Spleen (tissue), 11 donors: Measurements from ENCODE around the gene MED13L. TPM values are rescaled to one million over a fixed set of nuclear protein-coding genes. Genes with fewer than 3 reads are reported as not detected.

Experiments
- DNase-seq: peaks from one replicate; pipeline ENCODE4 v3.0.0-alpha.2; 2020
- H3K27ac ChIP-seq, 8 donors: fragments of 200-600 bp; sonication (generic) in 7 of 8; 1 replicate in 4 of 8; 2 replicates in 4 of 8; pipeline versions ENCODE4 v1.5.0 to v1.8.0; 2016 to 2021; ENCODE audit warnings: inconsistent platforms in 4 of 8, mild to moderate bottlenecking in 4 of 8, moderate library complexity in 1 of 8
- H3K27me3 ChIP-seq, 7 donors: fragments of 200-600 bp; sonication (generic) in 6 of 7; replicated peaks in 1 of 7; 1 replicate in 4 of 7; 2 replicates in 3 of 7; pipeline versions ENCODE4 v1.5.0 to v1.8.0; 2016 to 2021; ENCODE audit warnings: inconsistent platforms in 3 of 7, mild to moderate bottlenecking in 1 of 7
- H3K36me3 ChIP-seq, 6 donors: fragments of 200-600 bp; sonication (generic) in 5 of 6; 1 replicate in 4 of 6; 2 replicates in 2 of 6; pipeline versions ENCODE4 v1.5.0 to v1.8.0; 2016 to 2021; ENCODE audit warnings: inconsistent platforms in 2 of 6
- H3K4me1 ChIP-seq, 6 donors: fragments of 200-600 bp; sonication (generic) in 5 of 6; 1 replicate in 3 of 6; 2 replicates in 3 of 6; pipeline versions ENCODE4 v1.5.0 to v1.8.0; 2016 to 2021; ENCODE audit warnings: inconsistent platforms in 3 of 6
- H3K4me3 ChIP-seq, 8 donors: fragments of 200-600 bp; sonication (generic) in 7 of 8; 1 replicate in 4 of 8; 2 replicates in 4 of 8; pipeline versions ENCODE4 v1.5.0 to v1.8.0; 2016 to 2021; ENCODE audit warnings: inconsistent platforms in 4 of 8, mild to moderate bottlenecking in 4 of 8, moderate library complexity in 2 of 8
- H3K9me3 ChIP-seq, 8 donors: fragments of 200-600 bp; sonication (generic) in 7 of 8; 1 replicate in 4 of 8; 2 replicates in 4 of 8; pipeline versions ENCODE4 v1.5.0 to v1.8.0; 2016 to 2021; ENCODE audit warnings: inconsistent platforms in 4 of 8
- POLR2A ChIP-seq, 3 donors: fragments of 450-650 bp; IDR thresholded peaks; one replicate each; pipeline ENCODE4 v1.5.1; 2017; ENCODE audit warnings: antibody characterized with exemption in 3 of 3, mild to moderate bottlenecking in 1 of 3
- POLR2AphosphoS5 ChIP-seq, 3 donors: sonication (generic); formaldehyde crosslinking; IDR thresholded peaks; one replicate each; pipeline ENCODE4 v1.5.1; 2017; ENCODE audit warnings: antibody characterized with exemption in 3 of 3
- WGBS, 5 donors: extraction: QIAGEN DNeasy Blood & Tissue Kit in 3 of 5; methylation state at CpG; one replicate each; pipeline versions ENCODE4 v1.1.5 to v1.1.7; 2013 to 2018; 5-methylcytosine and 5-hydroxymethylcytosine counted together
- intact Hi-C: fragments of 100-400 bp; cut with DNase I; formaldehyde crosslinking; loops from one replicate; pipeline ENCODE4 v1.15.0; 2023; ENCODE audit warnings: low total_unique reads
- polyA plus RNA-seq, 3 donors: library from polyadenylated mRNA; stranded (reverse); fragments of 200-250 nt; gene quantifications; one replicate each; pipeline ENCODE4 v1.2.1, GENCODE V29; 2013
- total RNA-seq, 7 donors: library from RNA; depleted of rRNA in 3 of 7; stranded (reverse); fragments of >200 nt in 3 of 7; fragmentation: NEBNext Ultra II Directional in 4 of 7; extraction: Animal tissue kit (Norgen Biotek cat#: 25700) in 4 of 7; gene quantifications; one replicate each; pipeline versions ENCODE4 v1.1.0 to v1.2.1, GENCODE V29; 2016 to 2021
- TF ChIP-seq, protein P1 (sequence below), 11 experiments: fragments of 200-600 bp in 7 of 11; fragments of 450-650 bp in 4 of 11; sonication (generic) in 4 of 11; IDR thresholded peaks in 8 of 11; conservative IDR thresholded peaks in 3 of 11; 1 replicate in 7 of 11; 2 replicates in 4 of 11; pipeline versions ENCODE4 v1.4.0 to v1.8.0; 2016 to 2021; ENCODE audit warnings: antibody characterized with exemption in 11 of 11, inconsistent platforms in 4 of 11, mild to moderate bottlenecking in 1 of 11
- donor health status: healthy with polysubstance abuse.
- donor health status: DM: no; HTN: no; CAD: no; lungs with moderate emphysema.
- donor health status: DM: no; HTN: no; CAD: no.
- donor health status: Bipolar disorder and iron deficiency.
- donor health status: healthy.
- donor health status: DM: no; HTN: no; CAD: no.
- donor health status: DM: yes; HTN: yes; CAD: no.

MED13L gene
- total and polyA plus RNA-seq, 10 donors: 13.4 to 255 (median 185) TPM

DNA sequence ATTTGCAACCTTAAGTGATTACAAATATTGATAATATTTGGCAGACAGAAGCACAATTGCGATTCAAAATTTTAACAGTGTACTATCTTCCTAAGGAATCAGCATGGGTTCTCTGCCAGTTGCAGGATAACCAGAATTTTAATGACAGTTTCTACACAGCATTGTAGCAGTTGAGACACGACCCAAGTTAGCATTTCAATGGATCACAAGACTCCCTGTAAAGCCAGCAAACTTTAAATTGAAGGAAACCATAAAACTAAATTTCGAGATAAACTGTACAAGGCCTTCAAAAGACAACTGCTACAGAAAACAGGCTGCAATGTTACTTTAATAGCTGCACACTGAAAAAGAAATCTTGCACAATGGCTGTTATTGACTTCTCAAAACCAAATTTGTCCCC, 154.9 kb downstream of the MED13L start:
- TF ChIP-seq, protein P1, sequence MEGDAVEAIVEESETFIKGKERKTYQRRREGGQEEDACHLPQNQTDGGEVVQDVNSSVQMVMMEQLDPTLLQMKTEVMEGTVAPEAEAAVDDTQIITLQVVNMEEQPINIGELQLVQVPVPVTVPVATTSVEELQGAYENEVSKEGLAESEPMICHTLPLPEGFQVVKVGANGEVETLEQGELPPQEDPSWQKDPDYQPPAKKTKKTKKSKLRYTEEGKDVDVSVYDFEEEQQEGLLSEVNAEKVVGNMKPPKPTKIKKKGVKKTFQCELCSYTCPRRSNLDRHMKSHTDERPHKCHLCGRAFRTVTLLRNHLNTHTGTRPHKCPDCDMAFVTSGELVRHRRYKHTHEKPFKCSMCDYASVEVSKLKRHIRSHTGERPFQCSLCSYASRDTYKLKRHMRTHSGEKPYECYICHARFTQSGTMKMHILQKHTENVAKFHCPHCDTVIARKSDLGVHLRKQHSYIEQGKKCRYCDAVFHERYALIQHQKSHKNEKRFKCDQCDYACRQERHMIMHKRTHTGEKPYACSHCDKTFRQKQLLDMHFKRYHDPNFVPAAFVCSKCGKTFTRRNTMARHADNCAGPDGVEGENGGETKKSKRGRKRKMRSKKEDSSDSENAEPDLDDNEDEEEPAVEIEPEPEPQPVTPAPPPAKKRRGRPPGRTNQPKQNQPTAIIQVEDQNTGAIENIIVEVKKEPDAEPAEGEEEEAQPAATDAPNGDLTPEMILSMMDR (IDR thresholded peaks at IDR 0.05 in 8 of 11, conservative IDR thresholded peaks at IDR 0.05 in 3 of 11): no peak
- TF ChIP-seq POLR2A (IDR thresholded peaks at IDR 0.05) (no peak), POLR2AphosphoS5 (IDR thresholded peaks at IDR 0.05) (no peak)
- peak overlapping the region in 2 of 8 donors; percentile 14 to 38 for H3K27ac ChIP-seq
- H3K4me3 ChIP-seq: no peak overlapping the region
- H3K9me3 ChIP-seq: no peaks in the 10 kb centered on the region
- 64 to 79% (median 71%) methylated on average over 3 of the region's 3 CpGs for WGBS, 5 donors
- no peaks in the 10 kb centered on the region for H3K27me3 ChIP-seq
- peaks cover 24 to 97% (median 68%) of the 10 kb centered on the region in 6 donors for H3K4me1 ChIP-seq
- no peaks in the 10 kb centered on the region for H3K36me3 ChIP-seq
- DNase-seq: no peak
- intact Hi-C loops: no loop called here

DNA sequence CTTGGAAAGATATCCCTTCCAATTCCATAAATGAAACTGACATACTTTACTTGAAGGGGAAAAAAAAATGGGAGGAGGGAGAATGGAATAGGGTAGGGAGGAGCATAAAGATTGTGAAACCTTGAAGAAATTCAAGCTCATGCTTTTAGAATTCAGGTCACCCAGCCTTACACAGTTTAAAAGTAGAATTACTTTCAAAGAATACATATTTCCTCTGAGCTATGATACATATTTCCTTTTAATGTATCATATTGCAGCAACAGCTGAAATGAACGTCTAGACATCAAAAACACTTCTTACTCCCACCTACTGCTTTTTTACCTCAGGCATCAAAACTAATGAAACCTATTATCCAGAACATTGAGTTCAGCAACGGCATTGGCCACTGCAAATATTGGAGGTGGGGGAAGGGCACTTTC, 156.0 kb downstream of the MED13L start:
- peaks cover 24 to 97% (median 64%) of the 10 kb centered on the region in 6 donors for H3K4me1 ChIP-seq
- H3K4me3 ChIP-seq: peak overlapping the region in 1 of 8 donors; percentile 19
- TF ChIP-seq, protein P1 (IDR thresholded peaks at IDR 0.05 in 8 of 11, conservative IDR thresholded peaks at IDR 0.05 in 3 of 11): no peak
- no peak for TF ChIP-seq POLR2AphosphoS5 (IDR thresholded peaks at IDR 0.05)
- TF ChIP-seq POLR2A (IDR thresholded peaks at IDR 0.05): no peak
- no peaks in the 10 kb centered on the region for H3K9me3 ChIP-seq
- no peaks in the 10 kb centered on the region for H3K27me3 ChIP-seq
- intact Hi-C loops: no loop called here
- DNase-seq: no peak
- 19 to 33% (median 26%) methylated on average over 2 of the region's 2 CpGs for WGBS, 5 donors
- peak overlapping the region in 1 of 8 donors; percentile 8 for H3K27ac ChIP-seq
- no peaks in the 10 kb centered on the region for H3K36me3 ChIP-seq

DNA sequence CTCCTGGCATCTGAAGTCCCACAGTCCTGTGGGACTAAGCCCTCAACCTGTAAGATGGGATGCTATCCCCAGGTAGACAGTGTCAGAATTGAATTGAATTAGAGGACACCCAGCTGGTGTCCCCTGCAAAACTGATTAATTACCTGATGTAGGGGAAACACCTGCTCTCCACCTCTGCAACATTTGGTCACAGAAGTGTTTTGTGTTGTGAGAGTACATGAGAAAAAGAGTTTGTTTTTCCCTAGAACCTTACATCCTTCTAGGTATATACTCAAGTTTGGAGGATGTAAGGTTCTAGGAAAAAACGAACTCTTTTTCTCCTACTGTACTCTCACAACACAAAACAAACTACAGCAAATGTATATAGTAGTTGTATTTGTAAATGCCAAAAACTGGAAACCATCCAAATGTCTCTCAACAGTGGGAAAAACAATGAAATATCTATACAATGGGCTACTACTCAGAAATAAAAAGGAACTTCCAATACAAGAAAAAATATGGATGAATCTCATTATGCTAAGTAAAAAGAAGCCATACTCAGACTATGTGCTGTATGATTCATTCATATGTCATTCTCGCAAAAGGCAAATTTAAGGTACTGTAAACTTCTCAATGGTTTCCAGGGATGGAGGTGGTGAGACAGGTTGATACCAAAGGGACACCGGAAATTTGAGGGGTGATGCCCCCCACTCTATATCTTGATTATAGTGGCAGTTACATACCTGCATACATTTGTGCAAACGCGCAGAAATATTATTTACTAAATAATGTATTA, 160.7 kb downstream of the MED13L start:
- Histone ChIP-seq H3K36me3 (no peaks in the 10 kb centered on the region), H3K27ac (no peak overlapping the region), H3K27me3 (no peaks in the 10 kb centered on the region), H3K4me3 (no peak overlapping the region), H3K9me3 (no peaks in the 10 kb centered on the region), H3K4me1 (peaks cover 10 to 94% (median 31%) of the 10 kb centered on the region in 6 donors)
- no peak for DNase-seq
- intact Hi-C loops: no loop called here
- TF ChIP-seq POLR2A (IDR thresholded peaks at IDR 0.05): no peak
- TF ChIP-seq, protein P1 (IDR thresholded peaks at IDR 0.05 in 8 of 11, conservative IDR thresholded peaks at IDR 0.05 in 3 of 11): no peak
- no peak for TF ChIP-seq POLR2AphosphoS5 (IDR thresholded peaks at IDR 0.05)
- WGBS, 5 donors: 92 to 95% (median 93%) methylated on average over 5 of the region's 5 CpGs

DNA sequence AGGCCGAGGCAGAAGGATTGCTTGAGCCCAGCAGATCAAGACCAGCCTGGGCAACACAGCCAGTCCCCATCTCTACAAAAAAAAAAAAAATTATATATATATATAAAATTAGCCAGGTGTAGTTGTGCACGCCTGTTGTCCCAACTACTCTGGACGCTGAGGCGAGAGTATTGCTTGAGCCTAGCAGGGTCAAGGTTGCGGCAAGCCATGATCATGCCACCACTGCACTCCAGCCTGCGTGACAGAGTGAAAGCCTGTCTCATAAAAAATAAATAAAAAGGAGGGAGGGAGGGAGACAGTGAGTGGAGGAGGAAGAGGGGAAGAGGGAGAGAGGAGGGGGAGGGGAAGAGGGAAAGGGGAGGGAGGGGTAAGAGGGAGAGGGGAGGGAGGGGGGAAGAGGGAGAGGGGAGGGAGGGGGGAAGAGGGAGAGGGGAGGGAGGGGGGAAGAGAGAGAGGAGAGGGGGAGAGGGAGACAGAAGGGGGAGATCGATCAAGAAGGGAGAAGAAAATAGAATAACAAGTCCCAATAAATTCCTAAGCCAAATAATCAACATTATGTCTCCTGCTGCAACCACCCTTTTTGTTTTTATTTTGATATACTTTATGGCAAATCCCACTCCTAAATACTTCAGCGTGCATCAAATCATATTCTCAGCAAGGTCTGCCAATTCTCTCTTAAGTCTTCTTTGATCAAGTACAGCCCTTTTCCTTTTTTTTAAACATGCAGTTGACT, 163.9 kb downstream of the MED13L start:
- TF ChIP-seq, protein P1 (IDR thresholded peaks at IDR 0.05 in 8 of 11, conservative IDR thresholded peaks at IDR 0.05 in 3 of 11): no peak
- no peak for TF ChIP-seq POLR2AphosphoS5 (IDR thresholded peaks at IDR 0.05)
- no peak for TF ChIP-seq POLR2A (IDR thresholded peaks at IDR 0.05)
- Histone ChIP-seq H3K9me3 (no peaks in the 10 kb centered on the region), H3K27me3 (no peaks in the 10 kb centered on the region), H3K36me3 (peaks cover 0 to 17% (median 0%) of the 10 kb centered on the region in 6 donors), H3K27ac (no peak overlapping the region), H3K4me3 (no peak overlapping the region), H3K4me1 (peaks cover 4 to 72% (median 14%) of the 10 kb centered on the region in 6 donors)
- intact Hi-C loops: no loop called here
- DNase-seq: no peak
- 90 to 93% (median 92%) methylated on average over 8 of the region's 8 CpGs for WGBS, 5 donors
